EL (cell line): ENCODE measurements around the gene WDR62.

Source experiments
- DNase-seq: peaks from one replicate; pipeline ENCODE4 v3.0.0-alpha.2; 2016

Gene WDR62

GRCh38 chr19:36081894-36082293 lies 27.2 kb downstream of the WDR62 start:
- no peak for DNase-seq

- DNase-seq = no peak
Observed at GRCh38 chr19:36082916-36083315, 28.2 kb downstream of the WDR62 start.

GRCh38 chr19:36084231-36085009 lies 29.7 kb downstream of the WDR62 start:
- no peak for DNase-seq

- no peak for DNase-seq
Observed at GRCh38 chr19:36086326-36086725, 31.6 kb downstream of the WDR62 start.

GRCh38 chr19:36089847-36090246 lies 35.1 kb downstream of the WDR62 start:
- no peak for DNase-seq

- DNase-seq = no peak
Observed at GRCh38 chr19:36090910-36091695, 36.4 kb downstream of the WDR62 start.

GRCh38 chr19:36092566-36092965 lies 37.9 kb downstream of the WDR62 start:
- DNase-seq = no peak

- DNase-seq = no peak
Observed at GRCh38 chr19:36093146-36093662, 38.5 kb downstream of the WDR62 start.

GRCh38 chr19:36093687-36094086 lies 39.0 kb downstream of the WDR62 start:
- DNase-seq = no peak

GRCh38 chr19:36097036-36097435 lies 42.3 kb downstream of the WDR62 start:
- no peak for DNase-seq

- no peak for DNase-seq
Observed at GRCh38 chr19:36099166-36099785, 44.6 kb downstream of the WDR62 start.

GRCh38 chr19:36100476-36100875 lies 45.8 kb downstream of the WDR62 start:
- DNase-seq = no peak

- DNase-seq = no peak
Observed at GRCh38 chr19:36101550-36102327, 47.0 kb downstream of the WDR62 start.

- DNase-seq = no peak
Observed at GRCh38 chr19:36103040-36103626, 48.4 kb downstream of the WDR62 start.

- peak; percentile 33 for DNase-seq
Observed at GRCh38 chr19:36103842-36104552, 49.3 kb downstream of the WDR62 start.

GRCh38 chr19:36106441-36106840 lies 51.7 kb downstream of the WDR62 start:
- no peak for DNase-seq

GRCh38 chr19:36106991-36107390 lies 52.3 kb downstream of the WDR62 start:
- no peak for DNase-seq

- no peak for DNase-seq
Observed at GRCh38 chr19:36108684-36109083, 54.0 kb downstream of the WDR62 start.

- no peak for DNase-seq
Observed at GRCh38 chr19:36110487-36111199, 55.9 kb downstream of the WDR62 start, which contains the start of gene OVOL3. TSS of gene OVOL3 (plus strand) at chr19:36111143. CDS start at chr19:36111203, 60 bp downstream.

GRCh38 chr19:36111200-36111539 lies 56.5 kb downstream of the WDR62 start:
- DNase-seq = no peak

GRCh38 chr19:36112678-36113077 lies 58.0 kb downstream of the WDR62 start:
- no peak for DNase-seq
